ENCODE data around the gene FAM83C. TPM values are rescaled to one million over a fixed set of nuclear protein-coding genes. Genes with fewer than 3 reads are reported as not detected.
A peak's percentile ranks its signal among the peaks of the same experiment; 100 is the strongest.

The FAM83C gene
- total RNA-seq, 4 donors from 2014 or later: 29.3 to 68.8 (median 65.0) TPM

DNA sequence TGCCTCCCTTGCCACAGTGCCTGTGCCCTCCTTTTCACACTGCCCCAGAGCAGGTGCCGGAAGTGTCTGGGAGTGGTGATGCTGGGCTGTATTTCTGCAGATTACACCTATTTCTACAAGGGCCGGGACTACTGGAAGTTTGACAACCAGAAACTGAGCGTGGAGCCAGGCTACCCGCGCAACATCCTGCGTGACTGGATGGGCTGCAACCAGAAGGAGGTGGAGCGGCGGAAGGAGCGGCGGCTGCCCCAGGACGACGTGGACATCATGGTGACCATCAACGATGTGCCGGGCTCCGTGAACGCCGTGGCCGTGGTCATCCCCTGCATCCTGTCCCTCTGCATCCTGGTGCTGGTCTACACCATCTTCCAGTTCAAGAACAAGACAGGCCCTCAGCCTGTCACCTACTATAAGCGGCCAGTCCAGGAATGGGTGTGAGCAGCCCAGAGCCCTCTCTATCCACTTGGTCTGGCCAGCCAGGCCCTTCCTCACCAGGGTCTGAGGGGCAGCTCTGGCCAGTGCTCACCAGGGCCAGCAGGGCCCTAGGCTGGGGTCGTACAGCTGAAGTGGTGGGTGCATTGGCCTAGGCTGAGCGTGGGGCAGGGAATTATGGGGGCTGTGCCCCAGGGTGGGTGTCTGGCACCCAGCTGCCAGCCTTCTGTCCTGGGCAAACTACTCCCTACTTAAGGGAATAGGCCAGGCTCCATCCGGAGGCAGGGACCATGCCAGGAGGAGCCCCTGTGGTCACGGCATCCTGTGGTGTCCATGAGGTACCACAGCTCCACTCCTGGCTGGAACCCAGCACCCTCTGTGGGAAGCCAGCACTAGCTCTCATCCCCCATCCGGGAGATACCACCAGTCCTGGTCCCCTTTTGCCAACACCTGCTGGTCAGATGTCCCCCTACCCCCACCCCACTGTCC is 17.8 kb downstream of the FAM83C start:
- Histone ChIP-seq H3K4me1 (peaks cover 32% of the 10 kb centered on the region), H3K27ac (no peak overlapping the region), H3K9me3 (no peaks in the 10 kb centered on the region), H3K27me3 (no peaks in the 10 kb centered on the region), H3K36me3 (peaks cover 54% of the 10 kb centered on the region), H3K4me3 (no peak overlapping the region)
- 90% methylated on average over 14 of the region's 24 CpGs for WGBS
- TF ChIP-seq, protein P1, sequence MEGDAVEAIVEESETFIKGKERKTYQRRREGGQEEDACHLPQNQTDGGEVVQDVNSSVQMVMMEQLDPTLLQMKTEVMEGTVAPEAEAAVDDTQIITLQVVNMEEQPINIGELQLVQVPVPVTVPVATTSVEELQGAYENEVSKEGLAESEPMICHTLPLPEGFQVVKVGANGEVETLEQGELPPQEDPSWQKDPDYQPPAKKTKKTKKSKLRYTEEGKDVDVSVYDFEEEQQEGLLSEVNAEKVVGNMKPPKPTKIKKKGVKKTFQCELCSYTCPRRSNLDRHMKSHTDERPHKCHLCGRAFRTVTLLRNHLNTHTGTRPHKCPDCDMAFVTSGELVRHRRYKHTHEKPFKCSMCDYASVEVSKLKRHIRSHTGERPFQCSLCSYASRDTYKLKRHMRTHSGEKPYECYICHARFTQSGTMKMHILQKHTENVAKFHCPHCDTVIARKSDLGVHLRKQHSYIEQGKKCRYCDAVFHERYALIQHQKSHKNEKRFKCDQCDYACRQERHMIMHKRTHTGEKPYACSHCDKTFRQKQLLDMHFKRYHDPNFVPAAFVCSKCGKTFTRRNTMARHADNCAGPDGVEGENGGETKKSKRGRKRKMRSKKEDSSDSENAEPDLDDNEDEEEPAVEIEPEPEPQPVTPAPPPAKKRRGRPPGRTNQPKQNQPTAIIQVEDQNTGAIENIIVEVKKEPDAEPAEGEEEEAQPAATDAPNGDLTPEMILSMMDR (IDR thresholded peaks at IDR 0.05): no peak
- TF ChIP-seq EP300 (IDR thresholded peaks at IDR 0.05) (no peak), POLR2AphosphoS5 (IDR thresholded peaks at IDR 0.05) (no peak), POLR2A (IDR thresholded peaks at IDR 0.05) (no peak)
- DNase-seq (ENCODE audit: low spot score in 2 of 2): no peak

DNA sequence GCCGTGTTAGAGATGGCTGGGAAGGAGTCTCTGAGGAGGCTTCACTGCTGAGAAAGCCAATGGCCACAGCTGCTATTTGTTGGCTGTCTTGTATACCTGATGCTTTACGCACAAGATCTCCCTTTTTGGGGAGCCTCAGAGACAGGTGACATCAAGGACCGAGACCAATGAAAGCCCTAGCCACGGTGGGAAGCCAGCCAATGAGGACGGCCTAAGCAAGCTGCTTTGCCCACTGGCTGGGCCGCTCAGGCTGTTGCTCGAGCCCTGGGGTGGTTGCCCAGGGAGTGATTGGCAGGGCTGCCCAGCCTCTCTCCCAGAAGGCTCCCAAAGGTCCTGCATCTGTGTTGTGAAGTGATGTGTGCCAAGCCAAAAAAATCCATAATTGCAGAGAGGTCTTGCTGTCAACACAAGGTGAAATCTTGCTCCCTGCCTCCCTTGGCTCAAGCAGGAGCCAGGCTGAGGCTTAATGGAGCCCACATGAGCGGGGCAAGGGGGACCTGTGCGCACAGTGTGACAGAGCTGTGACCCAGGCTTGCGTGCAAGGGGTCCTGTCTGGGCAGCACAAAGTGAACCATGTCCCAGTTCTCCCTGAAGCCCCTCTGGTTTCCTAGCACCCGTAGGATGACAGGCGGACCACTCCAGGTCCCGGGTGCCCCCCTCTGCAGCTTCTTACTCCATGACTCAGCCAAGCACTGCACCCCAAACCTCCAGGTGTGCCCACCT is 18.6 kb downstream of the FAM83C start:
- DNase-seq (ENCODE audit: low spot score in 2 of 2): no peak
- H3K4me1 ChIP-seq: peaks cover 25% of the 10 kb centered on the region
- H3K9me3 ChIP-seq: no peaks in the 10 kb centered on the region
- TF ChIP-seq POLR2A (IDR thresholded peaks at IDR 0.05): no peak
- no peak for TF ChIP-seq EP300 (IDR thresholded peaks at IDR 0.05)
- no peak for TF ChIP-seq POLR2AphosphoS5 (IDR thresholded peaks at IDR 0.05)
- TF ChIP-seq, protein P1 (IDR thresholded peaks at IDR 0.05): no peak
- no peak overlapping the region for H3K27ac ChIP-seq
- H3K36me3 ChIP-seq: peaks cover 46% of the 10 kb centered on the region
- H3K4me3 ChIP-seq: no peak overlapping the region
- WGBS: 71% methylated on average over 4 of the region's 13 CpGs
- no peaks in the 10 kb centered on the region for H3K27me3 ChIP-seq

DNA sequence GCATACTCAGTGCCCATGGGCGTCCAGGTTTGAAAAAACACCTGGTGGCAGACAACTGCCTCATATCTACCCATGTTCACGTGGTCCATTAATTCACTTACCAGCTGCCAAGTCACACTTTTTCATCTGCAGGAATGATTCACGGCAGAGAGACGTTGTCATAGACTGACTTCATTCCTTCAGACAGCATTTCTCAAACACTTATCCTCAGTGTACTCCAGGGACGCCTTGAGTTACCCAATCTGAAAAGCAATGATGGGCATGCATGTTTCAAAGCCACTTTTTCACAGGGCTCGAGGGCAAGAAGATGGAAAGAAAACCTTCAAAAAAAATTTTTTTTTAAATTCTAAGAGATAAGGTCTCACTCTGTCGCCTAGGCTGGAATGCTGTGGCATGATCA is 20.3 kb downstream of the FAM83C start:
- no peak overlapping the region for H3K4me3 ChIP-seq
- H3K27ac ChIP-seq: no peak overlapping the region
- no peak for DNase-seq (ENCODE audit: low spot score in 2 of 2)
- WGBS: 73% methylated on average over 7 of the region's 7 CpGs
- H3K4me1 ChIP-seq: peaks cover 13% of the 10 kb centered on the region
- no peaks in the 10 kb centered on the region for H3K27me3 ChIP-seq
- TF ChIP-seq POLR2AphosphoS5 (IDR thresholded peaks at IDR 0.05) (no peak), EP300 (IDR thresholded peaks at IDR 0.05) (no peak)
- TF ChIP-seq, protein P1 (IDR thresholded peaks at IDR 0.05): no peak
- H3K36me3 ChIP-seq: peaks cover 59% of the 10 kb centered on the region
- no peaks in the 10 kb centered on the region for H3K9me3 ChIP-seq

DNA sequence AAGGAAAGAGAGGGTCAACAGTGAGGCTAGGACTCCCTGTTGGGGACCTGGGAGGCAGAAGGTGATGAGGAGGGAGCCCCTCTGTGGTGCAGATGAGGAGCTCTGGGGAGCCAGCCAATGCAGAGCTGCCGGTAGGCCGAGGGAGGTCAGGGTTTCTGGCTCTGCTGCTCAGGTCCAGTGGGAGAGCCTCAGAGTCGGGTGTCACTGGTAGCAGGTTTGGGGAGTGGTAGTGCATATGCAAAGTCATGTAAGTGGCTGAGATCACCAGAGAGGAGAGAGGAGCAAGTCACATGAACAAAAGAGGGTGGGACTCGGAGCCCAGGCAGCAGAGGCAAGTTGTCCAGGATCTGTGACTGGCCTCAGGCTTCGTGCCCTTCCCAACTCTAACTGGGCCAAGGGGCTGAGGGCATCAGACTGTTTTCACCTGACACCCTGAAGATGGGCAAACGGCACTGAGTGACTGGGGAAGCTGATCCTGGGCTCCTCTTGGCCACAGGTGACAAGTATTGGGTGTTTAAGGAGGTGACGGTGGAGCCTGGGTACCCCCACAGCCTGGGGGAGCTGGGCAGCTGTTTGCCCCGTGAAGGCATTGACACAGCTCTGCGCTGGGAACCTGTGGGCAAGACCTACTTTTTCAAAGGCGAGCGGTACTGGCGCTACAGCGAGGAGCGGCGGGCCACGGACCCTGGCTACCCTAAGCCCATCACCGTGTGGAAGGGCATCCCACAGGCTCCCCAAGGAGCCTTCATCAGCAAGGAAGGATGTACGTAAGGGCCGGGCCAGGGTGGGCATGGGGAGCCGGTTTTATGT is 20.9 kb downstream of the FAM83C start:
- TF ChIP-seq EP300 (IDR thresholded peaks at IDR 0.05) (no peak), POLR2AphosphoS5 (IDR thresholded peaks at IDR 0.05) (no peak), POLR2A (IDR thresholded peaks at IDR 0.05) (no peak)
- TF ChIP-seq, protein P1 (IDR thresholded peaks at IDR 0.05): no peak
- WGBS: 84% methylated on average over 17 of the region's 20 CpGs
- peaks cover 64% of the 10 kb centered on the region for H3K36me3 ChIP-seq
- no peak overlapping the region for H3K4me3 ChIP-seq
- H3K4me1 ChIP-seq: peaks cover 7% of the 10 kb centered on the region
- peak in 1 of 2 donors; percentile 69 for DNase-seq (ENCODE audit: low spot score in 2 of 2)
- no peaks in the 10 kb centered on the region for H3K27me3 ChIP-seq
- no peak overlapping the region for H3K27ac ChIP-seq
- H3K9me3 ChIP-seq: no peaks in the 10 kb centered on the region

All from suprapubic skin (tissue), 4 donors.